DND-41 (cell line): ENCODE data around the gene HSCB.
"Not testable (repeated sequence)": the region's sequence is repeated elsewhere in the genome, so short reads cannot be mapped to it uniquely, and the experiment has no call there.

Experiments used
- CTCF ChIP-seq: IDR thresholded peaks from 2 replicates; pipeline ENCODE4 v1.5.1; 2012; ENCODE audit warnings: borderline replicate concordance, low read length, moderate library complexity, mild to moderate bottlenecking; ENCODE audit not compliant: poor library complexity, severe bottlenecking; ENCODE audit errors: extremely low read depth
- EZH2 ChIP-seq: IDR thresholded peaks from 3 replicates; pipeline ENCODE4 v1.6.1; 2012; ENCODE audit warnings: borderline replicate concordance, low read depth, mild to moderate bottlenecking, moderate library complexity, low read length, inconsistent platforms; ENCODE audit not compliant: severe bottlenecking

GRCh38 chr22:28693041-28693760 lies 48.6 kb upstream of the HSCB start:
- not testable (repeated sequence) for TF ChIP-seq CTCF, EZH2
